HEK293 (cell line): ENCODE data around the gene NAPG.
"Not testable (repeated sequence)": the region's sequence is repeated elsewhere in the genome, so short reads cannot be mapped to it uniquely, and the experiment has no call there.

Source experiments
- CTCF ChIA-PET: fragments of 350-600 bp; formaldehyde crosslinking; extraction: SDS; loops from one replicate; lab custom pipeline; 2021; ENCODE audit warnings: antibody characterized with exemption; lab: Yijun Ruan, JAX
- POLR2A ChIA-PET: fragments of 300-600 bp; formaldehyde crosslinking; extraction: SDS; loops from one replicate; lab custom pipeline; 2020; ENCODE audit warnings: antibody characterized with exemption, inconsistent platforms; lab: Yijun Ruan, JAX
- H3K27ac ChIP-seq: fragments of 200-500 bp; sonication (Bioruptor generic); 2 replicates; pipeline ENCODE4 v1.5.1; 2014; ENCODE audit warnings: low read depth, low read length, control low read depth, inconsistent platforms; ENCODE audit errors: extremely low read depth
- H3K36me3 ChIP-seq, 2 experiments: fragments of 200-500 bp in 1 of 2; sonication (Bioruptor generic) in 1 of 2; 1 replicate in 1 of 2; 2 replicates in 1 of 2; pipeline ENCODE4 v1.5.1; 2014 to 2017; ENCODE audit warnings: inconsistent platforms in 2 of 2, low read length in 2 of 2; ENCODE audit not compliant: control insufficient read depth in 2 of 2, insufficient read depth in 1 of 2
- H3K4me1 ChIP-seq: fragments of 200-500 bp; sonication (Bioruptor generic); 2 replicates; pipeline ENCODE4 v1.5.1; 2014; ENCODE audit warnings: mild to moderate bottlenecking, low read length, inconsistent platforms; ENCODE audit not compliant: control insufficient read depth, insufficient read depth
- H3K4me3 ChIP-seq: 2 replicates; pipeline ENCODE4 v1.5.1; 2011; ENCODE audit warnings: low read depth, mild to moderate bottlenecking, control low read depth, low read length, moderate library complexity
- H3K9me3 ChIP-seq: fragments of 200-500 bp; sonication (Bioruptor generic); 2 replicates; pipeline ENCODE4 v1.5.1; 2014; ENCODE audit warnings: low read depth, low read length, inconsistent platforms; ENCODE audit not compliant: control insufficient read depth, insufficient read depth

NAPG gene

DNA sequence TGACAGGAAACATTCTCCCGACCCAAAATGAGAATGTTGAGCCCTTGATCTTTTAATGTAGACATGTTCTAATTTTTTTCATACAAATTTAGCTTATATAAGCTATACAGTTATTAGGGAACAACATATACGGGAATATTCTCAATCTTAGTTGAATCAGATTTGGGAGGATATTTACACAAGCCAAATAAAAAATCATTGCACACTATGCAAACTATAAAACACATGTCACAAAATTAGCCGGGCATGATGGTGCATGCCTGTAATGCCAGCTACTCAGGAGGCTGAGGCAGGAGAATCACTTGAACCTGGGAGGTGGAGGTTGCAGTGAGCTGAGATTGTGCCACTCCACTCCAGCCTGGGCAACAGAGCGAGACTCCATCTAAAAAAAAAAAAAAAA lies 71.9 kb downstream of the NAPG start:
- H3K36me3 ChIP-seq, H3K9me3 ChIP-seq, POLR2A ChIA-PET, H3K27ac ChIP-seq, H3K4me3 ChIP-seq, H3K4me1 ChIP-seq: not testable (repeated sequence)
- CTCF ChIA-PET = interaction anchor here (0.6 kb wide), 1 partner anchor 11 kb away, joined by 3 read pairs; no protein-coding TSS in a partner anchor

DNA sequence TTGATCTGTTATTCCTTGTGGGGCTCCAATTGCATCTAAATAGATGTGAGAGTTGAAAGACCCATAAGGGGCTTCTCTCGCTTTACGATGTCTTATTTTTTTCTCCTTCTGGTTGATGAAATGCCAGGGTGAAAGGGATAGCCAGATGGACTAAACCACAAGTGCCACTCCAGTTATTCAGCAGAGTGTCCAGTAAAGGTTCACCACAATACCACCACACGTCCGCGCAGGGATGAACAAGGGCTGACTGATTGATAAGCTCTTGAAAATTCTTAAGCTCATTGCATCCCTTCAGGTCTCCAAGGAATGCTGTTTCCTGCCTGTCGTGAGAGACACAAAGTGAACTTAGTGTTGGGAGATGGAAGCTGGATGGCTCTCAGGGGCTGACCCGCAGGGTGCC lies 74.9 kb downstream of the NAPG start:
- H3K36me3 ChIP-seq, H3K4me3 ChIP-seq, H3K27ac ChIP-seq, H3K9me3 ChIP-seq, H3K4me1 ChIP-seq, POLR2A ChIA-PET: not testable (repeated sequence)
- CTCF ChIA-PET = interaction anchor here (0.7 kb wide), 1 partner anchor 9 kb away, joined by 3 read pairs; no protein-coding TSS in a partner anchor
